Kidney tubule cell (primary cell): ENCODE results near the gene MAP3K15.

Experiments used
- DNase-seq: peaks from one replicate; pipeline ENCODE4 v3.0.0-alpha.2; 2018; ENCODE audit warnings: low spot score

The MAP3K15 gene

DNA sequence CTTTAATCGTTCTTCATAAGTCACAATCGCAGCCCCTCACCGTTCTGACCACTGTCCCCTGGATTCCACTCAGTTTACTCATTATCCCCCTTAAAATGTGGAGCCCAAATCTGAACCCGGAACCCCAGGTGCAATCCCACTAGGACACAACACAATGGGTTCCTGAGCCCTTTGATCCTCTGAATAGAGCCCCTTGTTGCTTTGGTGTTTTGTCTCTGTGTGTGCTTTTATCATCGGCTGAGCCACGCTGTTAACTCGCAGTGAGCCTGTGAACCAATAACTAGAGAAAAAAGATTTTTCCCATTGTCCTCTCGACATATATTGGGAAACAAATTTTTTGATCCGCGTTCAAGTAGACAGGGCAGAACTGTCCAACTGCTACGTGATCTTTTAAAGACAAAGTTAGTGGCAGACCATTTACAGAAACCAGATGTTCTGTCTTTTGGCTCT is 172.2 kb downstream of the MAP3K15 start:
- DNase-seq = no peak

DNA sequence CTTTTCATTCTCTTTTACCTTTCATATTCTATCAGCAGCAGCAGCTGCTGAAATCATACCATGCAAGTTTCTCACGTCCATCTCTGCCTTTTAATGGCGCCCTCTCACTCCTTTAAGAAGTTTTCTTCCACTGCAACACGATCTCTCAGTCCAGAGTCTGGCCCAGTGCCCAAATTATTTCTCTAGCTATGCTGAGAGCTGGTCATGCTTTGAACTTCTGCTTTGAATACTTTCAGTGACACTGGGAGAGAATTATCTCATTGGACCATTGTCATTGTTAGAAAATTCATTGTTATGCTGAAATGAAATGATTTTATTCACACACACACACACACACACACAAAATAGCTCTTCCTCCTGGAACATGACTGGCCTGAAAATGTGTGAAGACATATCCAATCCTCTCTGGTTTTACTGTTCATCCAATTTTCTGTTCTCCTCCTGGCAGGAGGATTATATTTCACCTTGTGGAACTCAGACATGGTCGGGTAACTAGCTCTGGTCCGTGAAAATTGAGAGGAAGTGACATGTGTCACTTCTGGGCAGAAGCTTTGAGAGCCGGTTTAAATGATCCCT is 172.9 kb downstream of the MAP3K15 start:
- DNase-seq = peak; percentile 14

DNA sequence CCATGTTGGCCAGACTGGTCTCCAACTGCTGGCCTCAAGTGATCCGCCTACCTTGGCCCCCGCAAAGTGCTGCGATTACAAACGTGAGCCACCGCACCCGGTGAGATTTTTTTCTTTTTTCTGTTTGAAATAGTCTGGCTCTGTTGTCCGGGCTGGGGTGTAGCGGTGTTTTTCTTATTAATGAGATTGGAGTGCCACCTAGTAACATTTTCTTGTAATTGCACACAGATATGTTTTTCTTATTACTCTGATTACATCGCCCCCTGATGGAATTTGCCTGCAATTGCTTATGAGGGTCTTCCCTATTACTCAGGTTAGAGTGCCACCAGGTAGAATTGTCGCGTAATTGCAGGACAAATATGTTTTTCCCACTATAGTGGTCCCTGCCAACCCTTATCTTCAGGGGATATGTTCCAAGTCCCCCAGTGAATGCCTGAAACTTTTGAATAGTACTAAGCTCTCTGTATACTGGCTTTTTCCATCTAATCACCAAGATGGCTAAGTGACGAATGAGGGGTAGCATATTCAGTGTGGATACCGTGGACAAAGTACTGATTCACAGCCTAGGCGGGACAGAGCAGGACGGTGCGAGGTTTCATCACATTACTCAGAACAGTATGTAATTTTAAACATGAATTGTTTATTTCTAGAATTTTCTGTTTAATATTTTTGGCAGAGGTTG is 180.2 kb downstream of the MAP3K15 start:
- peak; percentile 60 for DNase-seq

- DNase-seq = no peak
Observed at GRCh38 chrX:19332983-19333382, 182.3 kb downstream of the MAP3K15 start.

DNA sequence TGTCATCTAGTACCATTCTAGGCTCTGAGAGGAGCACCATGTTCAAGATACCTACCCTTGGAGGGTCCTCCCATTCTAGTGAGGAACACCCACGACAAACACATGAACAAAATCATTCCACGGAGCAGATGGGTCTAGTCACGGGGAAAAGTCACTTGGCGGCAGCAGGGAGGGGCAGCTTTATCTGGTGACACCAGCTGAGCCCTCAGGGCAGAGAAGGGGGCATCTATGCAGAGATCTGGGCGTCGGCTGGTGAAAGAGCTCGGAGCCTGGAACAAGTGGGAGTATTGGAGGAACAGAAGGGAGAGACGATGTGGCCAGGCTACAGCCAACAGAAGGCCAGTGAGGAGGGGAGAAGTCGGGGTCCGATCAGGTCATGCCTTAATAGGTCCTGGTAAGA is 183.5 kb downstream of the MAP3K15 start:
- DNase-seq = no peak

DNA sequence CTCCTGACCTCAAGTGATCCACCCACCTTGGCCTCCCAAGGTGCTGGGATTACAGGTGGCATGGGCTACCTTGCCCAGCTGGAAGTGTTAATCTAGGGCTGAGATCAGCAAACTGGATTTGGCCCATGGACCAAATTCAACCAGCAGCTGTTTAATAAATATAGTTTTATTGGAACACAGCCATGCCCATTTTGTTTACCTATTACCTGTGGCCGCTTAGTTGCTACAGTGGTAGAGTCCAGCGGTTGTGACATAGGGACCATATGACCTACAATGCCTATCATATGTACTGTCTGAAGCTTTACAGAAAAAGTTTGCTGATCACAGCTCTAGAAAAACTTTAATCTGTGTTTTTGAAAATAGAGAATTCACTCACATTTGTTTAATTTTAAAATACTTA is 188.7 kb downstream of the MAP3K15 start:
- no peak for DNase-seq
